GM21367 (cell line): Measurements from ENCODE around the gene PLCG2.
"Not testable (repeated sequence)": the region's sequence is repeated elsewhere in the genome, so short reads cannot be mapped to it uniquely, and the experiment has no call there.

Experiments used
- ATAC-seq: cut with Tn5 transposase; IDR thresholded peaks from one replicate; pipeline ENCODE4 v1.9.1; 2021; ENCODE audit not compliant: unreplicated experiment

Gene PLCG2

DNA sequence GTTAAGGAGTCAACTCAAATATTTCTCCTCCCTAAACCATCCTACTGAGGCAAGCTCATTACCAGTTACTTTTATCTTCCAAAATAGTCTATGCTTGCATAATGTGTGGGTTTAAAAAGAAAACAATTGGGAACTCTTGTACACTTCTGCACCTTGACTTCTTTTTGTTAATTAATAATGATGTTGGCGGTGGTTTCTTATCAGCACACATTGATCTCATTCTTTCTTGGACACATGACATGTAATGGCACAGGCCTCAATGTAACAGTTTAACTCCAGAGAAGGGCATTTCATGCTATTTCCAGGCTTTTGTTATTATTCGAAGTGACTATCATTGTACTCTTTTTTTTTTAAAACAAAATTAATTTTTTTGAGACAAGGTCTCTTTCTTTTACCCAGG is 7.8 kb downstream of the PLCG2 start:
- no peak for ATAC-seq

DNA sequence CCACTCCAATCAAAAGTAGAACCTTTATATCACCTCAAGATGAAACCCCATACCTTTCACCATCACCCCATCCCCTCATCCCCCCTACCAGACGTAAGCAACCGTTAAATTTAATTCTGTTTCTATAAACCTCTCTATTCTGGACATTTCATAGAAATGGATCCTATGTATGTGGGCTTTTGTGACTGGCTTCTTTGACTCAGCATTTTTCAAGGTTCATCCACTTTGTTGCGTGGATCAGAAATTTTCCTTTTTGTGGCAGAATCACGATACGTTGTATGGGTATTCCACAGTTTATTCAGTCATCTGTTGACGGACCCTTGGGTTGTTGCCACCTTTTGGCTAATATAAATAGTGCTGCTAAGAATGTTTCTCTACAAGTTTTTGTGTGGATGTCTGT is 8.6 kb downstream of the PLCG2 start:
- ATAC-seq, result no peak

DNA sequence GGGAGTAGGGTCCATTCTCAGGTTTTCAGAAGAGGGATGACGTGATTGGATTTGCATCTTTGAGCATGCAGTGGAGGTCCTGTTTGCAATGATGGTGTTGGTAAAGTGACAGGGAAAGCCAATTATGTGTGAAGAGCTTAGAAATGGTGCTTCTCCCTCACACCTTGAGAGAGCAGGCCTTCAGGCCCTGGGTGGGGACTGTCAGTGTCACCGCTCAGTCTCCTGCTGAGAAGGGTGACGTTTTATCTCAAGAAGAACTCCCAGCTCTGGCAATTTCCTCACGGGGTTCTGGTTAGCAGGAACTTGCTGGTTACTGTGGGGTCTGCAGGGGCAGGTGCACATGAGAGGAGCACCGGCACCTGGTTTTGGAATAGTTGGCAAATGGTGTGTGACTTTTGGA is 11.2 kb downstream of the PLCG2 start:
- no peak for ATAC-seq

DNA sequence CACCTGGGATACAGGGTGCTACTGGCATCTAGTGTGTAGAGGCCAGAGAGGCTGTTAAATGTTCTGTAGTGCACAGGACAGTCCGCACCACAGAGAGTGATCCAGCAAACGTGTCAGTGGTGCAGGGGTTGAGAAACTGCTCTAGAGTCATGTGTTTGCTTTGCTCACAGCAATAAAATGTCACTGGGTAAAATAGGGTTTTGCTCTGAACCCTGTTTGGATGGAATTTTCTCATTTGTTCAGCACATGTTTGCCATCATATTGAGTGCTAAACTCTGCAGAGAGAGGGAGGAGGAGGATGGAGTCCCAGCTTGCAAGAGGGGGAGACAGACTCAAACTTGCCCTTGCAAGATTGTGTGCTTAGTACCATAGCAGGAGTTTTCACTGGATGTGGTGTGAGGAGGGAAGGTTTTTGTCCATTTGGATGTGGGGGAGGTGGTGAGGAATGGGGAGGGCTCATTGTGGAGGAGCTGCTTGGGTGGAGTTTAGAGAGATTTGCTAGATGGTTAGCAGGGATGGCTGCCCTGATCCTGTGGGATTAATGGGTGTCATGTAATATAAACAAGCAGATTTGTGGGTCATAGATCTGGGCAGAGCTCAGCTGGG is 11.8 kb downstream of the PLCG2 start:
- no peak for ATAC-seq

DNA sequence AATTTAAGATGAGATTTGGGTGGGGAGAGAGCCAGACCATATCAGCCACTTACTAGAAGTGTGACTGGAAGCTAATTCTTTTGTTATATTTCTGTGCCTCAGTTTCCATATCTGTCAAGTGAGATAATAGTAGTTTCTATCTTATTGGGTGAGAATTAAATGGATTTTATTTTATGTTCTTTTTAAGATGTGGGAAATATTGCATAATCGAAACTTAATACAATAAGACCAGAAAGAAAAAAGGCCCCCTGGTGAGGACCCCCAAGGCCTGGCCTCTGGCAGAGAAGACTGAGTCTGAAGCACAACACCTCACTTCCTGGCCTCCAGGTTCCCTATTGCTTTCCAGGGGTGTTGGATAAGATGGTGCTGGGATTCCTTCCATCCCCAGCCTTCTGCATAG is 13.7 kb downstream of the PLCG2 start:
- no peak for ATAC-seq

DNA sequence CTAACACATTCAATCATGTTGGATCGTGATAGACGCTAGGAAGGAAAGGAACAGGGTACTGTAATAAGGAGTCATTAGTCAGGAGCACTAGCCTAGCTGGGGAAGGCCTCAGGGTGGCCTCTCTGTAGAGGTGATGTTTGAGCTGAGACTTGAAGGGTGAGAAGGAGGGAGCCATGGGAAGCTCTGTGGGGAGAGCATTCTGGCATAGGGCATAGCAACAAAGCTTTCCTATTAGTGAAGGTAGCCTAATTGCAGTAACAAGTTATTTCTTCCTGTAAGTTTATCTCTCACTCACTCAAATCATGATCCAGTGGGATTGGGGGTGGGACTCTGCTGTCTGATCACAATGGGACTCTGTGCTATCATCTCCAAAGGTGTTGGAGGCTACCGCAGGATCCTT is 16.1 kb downstream of the PLCG2 start:
- ATAC-seq, result no peak

DNA sequence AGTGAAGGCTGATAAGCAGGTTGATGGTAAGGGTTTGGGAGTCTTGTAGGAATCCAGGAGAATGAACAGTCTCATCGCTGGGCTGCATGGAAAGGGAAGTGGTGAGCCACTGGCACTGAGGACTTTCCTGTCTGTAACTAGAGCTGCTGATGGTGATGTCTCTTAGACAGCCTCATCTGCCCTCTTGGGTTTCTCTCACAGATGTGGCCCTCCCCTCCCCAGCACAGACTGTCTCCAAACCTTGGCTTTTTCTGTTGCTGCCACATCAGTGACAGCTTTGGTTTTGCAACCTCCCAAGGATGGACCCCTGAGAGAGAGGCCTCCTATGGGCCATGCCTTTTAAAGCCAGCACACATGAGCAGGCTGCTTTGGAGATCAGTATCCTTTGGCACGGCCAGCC is 16.9 kb downstream of the PLCG2 start:
- no peak for ATAC-seq

DNA sequence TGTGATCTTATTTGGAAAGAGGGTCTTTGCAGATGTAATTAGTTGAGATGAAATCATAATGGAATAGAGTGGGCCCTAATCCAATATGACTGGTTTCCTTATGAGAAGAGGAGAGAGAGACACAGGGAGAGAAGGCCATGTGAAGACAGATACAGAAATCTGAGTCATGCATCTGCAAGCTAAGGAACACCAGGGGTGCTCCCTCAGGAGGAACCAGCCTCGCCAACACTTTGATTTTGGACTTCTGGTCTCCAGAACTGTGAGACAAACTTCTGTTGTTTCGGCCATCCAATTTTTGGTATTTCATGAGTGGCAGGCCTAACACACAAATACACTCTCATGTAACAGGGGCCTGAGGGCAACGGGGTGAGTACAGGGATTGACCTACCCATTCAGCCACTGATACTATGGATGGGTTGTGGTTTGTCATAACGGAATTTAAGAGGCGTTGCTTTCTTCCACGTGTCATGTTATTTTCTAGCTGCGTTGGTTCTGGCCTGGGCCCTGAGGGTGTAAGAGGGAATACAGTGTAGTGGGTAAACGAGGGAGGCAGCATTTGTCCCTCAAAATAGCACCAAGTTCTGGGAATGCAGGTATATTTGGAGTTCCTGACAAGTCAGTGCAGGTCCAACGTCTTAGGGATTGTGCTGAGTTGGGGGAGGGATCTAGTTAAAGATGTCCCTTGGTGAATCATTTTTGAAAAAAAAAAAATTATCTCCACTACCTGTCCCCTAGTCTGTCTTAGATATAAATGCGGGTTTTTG is 17.7 kb downstream of the PLCG2 start:
- no peak for ATAC-seq

DNA sequence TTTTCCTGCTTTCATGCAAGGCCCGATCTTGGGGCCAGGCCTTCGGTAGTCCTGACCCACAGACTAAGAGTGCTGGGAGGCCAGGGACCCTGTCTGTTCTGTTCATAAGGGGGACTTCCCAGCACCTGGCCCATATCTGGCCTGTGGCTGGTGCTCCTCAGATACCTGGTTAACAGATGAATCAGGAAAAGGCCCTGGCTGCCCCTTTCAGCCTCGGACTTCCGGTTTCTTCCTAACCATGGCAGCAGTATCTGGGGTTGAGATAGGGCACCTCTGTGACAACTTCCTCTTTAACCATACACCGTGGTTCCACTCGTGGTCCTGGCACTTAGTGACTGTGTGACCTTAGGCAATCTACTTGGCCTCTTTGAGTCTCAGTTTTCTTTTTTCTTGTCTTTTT is 18.4 kb downstream of the PLCG2 start:
- peak; percentile 43 for ATAC-seq

DNA sequence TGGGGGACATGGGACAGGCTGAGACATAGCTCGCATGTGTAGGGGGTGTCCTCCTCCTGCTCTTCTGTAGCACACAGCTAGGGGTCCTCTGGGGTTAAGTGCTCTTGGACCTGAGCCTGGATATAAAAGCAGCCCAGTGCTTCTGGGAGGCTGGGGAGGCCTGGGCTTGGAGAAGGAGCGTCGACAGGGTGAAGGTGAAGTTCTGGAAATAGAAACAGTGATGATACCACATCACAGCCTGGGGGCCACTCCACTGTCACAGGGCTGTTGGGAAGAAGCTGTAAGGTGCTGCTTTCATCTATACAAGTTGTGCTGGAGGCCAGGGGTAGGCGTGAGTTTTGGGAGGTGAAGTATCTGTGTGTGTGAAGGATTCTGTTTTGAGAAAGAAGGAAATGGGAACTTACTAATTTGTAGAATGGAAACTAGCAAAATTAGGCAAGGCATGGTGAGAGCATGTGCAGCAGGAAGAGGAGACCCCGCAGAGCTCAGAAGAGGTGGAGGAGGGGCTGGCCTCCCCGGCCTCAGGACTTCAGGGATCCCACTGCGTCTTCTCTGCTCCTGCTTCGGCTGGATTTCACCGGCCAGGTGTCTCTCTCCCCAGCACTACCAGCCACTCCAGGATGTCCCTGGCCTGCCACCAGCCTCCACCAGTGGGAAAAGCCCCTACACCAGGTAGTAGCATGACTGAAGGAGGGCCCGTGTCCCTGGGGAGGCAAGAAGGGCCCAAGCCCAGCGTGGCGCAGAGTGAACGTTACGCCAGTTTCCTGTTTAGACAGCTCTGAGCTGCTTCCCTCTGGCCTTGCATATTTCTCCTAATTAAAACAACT is 19.4 kb downstream of the PLCG2 start:
- peak; percentile 47 for ATAC-seq

DNA sequence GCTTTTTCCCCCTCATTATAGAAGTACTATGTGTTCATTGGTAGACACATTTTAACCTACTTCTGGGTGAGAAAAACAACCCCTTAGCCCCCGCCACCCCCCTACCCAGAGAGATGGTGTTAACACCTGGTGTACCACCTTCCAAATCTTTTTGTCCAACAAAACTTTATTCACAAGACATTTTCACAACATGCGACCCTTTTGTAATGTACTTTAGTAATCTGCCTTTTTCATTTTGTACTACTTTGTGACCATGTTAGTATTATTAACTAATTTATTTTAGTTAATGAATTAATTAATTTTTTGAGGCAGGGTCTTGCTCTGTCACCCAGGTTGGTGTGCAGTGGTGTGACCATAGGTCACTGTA is 20.0 kb downstream of the PLCG2 start:
- no peak for ATAC-seq

DNA sequence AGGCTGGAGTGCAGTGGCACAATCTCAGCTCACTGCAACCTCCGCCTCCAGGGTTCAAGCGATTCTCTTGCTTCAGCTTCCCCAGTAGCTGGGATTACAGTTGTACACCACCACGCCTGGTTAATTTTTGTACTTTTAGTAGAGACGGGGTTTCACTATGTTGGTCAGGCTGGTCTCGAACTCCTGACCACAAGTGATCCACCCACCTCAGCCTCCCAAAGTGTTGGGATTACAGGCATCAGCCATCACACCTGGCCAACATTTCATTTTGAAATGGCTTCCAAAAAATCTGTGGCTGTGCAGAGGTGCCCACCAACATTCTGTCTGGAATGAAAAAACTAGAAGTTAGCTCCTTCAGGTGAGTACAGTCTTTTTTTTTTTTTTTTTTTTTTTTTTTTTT is 22.6 kb downstream of the PLCG2 start:
- not testable (repeated sequence) for ATAC-seq

DNA sequence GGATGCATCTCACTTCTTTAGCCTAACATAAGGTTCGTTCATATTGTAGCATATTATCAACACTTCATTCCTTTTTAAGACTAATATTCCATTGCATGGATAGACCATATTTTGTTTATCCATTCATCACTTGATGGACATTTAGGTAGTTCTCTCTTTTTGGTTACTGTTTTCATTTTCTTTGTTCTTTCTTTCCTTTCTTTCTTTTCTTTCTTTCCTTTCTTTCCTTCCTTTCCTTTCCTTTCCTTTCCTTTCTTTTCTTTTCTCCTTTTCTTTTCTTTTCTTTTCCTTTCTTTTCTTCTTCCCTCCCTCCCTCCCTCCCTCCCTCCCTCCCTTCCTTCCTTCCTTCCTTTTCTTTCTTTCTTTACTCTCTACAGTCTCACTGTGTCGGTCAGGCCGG is 24.2 kb downstream of the PLCG2 start:
- ATAC-seq, result no peak

DNA sequence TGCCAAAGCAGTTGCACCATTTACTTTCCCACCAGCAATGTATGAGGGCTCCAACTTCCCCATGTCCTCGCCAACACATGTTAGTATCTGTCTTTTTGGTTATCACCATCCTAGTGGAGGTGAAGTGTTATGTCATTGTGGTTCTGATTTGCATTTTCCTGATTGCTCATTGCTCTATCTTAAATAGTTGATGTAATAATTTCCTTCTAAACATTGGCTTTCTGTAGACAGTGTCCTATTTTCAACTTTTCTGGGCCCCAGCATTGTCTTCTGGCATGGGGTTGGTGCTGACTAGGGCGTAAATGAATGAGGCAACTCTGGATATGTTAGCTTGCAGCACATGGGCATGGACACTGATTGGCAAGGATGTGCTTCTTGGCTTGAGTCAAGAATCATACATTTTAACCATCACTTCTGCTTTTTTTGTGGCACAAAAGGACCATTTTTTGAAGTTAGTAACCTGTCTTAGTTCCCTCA is 25.1 kb downstream of the PLCG2 start:
- ATAC-seq, result no peak

DNA sequence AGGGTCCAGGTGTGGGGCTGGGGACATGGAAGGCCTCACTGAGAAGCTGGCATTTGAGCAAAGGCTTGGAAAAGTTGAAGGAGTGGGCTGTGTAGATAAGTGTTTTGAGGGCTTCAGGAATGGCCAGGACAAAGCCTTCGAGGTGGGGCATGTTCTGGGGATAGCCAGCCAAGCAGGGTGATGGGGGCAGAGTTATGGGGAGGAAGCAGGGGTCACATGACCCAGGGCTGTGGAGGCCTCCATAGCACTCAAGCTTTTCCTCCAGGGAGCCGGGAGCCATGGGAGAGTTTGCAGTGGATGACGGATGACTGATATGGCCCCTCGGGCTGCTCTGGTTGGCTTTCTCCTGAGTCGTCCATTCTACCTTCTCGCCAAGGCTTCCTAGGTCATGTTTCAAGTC is 27.6 kb downstream of the PLCG2 start:
- no peak for ATAC-seq

DNA sequence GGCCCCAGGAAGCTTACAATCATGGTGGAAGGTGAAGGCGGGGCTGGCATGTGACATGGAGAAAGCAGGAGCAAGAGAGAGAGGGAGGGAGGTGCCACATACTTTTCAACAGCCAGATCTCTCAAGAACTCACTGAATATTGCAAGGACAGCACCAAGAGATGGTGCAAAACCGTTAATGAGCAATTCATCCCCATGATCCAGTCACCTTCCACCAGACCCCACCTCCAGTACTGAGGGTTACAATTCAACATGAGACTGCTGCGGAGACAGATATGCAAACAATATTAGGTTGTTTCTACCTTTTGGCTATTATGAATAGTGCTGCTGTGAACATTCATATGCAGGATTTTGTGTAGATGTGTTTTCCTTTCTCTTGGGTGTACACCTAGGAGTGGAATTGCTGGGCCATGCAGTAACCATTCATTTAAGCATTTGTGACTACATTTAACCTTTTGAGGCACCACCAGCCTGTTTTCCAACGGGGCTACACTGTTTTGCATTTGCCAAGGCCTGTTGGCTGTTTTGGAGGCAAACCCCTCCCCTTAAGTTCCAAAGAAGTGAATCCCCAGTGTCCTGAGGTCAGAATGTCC is 28.8 kb downstream of the PLCG2 start:
- ATAC-seq, result no peak

DNA sequence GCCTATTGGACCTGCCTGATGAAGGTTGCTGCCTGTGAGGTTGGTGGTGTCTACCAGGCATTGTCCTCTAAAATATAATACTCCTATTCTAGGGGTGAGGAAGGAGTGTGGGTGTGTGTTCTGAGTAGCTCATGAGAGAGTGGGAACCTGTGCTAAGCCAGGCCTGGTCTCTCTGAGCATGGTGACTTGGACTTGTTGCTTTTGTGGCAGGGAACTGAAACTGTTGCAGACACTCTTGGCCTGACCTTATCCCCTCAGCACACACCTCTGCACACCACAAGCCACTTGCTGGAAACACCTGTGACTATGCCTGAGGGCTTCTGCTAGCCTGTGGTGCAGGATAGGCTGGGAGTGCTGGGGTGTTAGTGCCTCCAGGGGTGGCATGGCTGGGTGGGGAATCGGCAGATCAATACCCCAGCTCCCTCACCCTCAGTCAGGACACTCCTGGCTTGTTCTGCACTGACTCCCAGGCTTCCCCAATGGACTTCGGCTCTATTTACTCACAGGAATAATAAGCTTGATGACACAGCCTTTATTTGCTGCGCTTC is 29.9 kb downstream of the PLCG2 start:
- ATAC-seq, result peak; percentile 65

DNA sequence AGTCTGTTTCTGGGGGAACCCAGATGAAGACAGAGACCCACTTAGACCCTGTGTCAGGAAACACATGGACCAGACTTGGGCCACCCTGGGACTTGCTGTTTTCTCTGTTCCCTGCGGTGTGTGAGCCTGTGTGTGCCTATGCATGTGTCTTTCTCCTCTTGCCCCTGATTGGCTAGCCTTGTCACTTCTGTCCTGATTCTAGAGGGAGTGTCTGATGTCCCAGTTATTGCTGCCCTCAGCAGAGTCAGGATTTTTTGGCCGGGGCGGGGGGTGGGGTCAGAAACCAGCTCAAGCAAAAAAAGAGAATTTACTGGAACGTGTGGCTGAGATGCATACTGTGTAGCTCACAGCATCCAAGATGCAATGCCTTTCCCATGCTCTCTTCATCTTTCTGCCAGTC is 30.5 kb downstream of the PLCG2 start:
- no peak for ATAC-seq

DNA sequence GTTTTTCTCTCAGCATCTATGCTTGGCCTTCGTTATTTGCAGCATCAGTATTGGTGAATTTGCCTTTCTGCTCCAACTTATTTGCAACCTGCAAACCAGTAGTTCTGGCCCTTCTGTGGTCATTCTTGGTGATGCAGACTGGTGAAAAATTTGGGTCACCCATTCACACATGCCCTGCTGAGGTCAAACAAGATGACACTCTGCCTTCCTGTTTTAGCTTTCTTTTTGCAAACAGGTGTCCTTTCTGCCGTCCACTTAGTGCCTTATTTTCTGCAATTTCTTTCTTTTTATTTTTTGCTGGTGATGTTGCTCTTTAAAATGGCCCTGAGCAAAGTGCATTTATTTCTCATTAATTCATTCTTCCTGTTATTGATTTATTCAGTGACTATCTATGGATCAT is 31.3 kb downstream of the PLCG2 start:
- ATAC-seq, result no peak

DNA sequence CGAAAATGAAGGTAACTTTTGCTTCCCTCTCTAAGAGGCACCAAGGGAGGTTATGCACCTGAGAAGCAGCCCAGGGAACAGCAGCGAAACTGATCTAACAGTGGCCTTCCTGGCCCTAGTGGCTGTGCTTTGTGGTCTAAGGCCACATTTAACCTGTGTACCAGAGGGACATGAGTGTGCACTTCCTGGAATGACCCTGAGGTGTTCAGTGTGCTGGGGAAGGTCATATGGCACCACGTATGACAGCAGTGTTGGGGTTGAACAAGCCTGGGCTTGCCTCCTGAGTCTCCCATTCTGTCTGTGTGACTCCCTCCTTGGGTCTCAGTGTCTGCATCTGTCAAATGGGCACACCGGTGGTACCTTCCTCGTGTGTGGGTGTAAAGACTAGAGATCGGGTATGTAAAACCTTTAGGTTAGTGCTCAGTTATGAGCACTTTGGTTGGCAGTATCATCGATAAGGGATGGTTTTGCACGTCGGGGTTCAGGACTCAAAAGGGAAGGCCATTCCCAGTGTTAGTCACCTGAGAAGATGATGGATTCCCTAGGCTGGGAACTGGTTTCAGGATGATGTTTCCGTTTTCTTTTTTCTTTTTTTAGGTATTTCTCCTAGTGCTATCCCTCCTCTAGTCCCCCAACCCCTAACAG is 31.9 kb downstream of the PLCG2 start:
- peak; percentile 31 for ATAC-seq

DNA sequence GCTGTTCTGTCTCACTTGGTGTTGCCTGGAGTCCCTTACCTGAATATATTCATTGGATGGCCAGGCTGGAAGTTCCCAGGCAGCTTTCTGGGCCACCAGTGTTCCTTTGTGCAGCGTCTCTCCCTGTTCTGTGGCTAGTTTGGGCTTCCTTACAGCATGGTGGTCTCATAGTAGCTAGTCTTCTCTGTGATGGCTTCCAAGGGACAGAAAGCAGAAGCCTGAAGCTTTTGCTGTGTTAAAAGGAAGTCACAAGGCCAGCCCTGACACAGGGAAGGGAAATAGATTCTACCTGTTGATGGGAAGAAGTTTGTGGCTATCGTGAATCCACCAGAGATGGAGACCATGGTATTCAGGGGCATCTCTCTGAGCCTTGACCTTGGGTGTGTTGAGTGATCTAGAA is 34.6 kb downstream of the PLCG2 start:
- ATAC-seq, result no peak
